Osteoblast (primary cell): ENCODE results near the gene DEAF1. TPM values are rescaled to one million over a fixed set of nuclear protein-coding genes. Genes with fewer than 3 reads are reported as not detected.
A peak's percentile ranks its signal among the peaks of the same experiment; 100 is the strongest.

Source experiments
- DNase-seq: peaks from one replicate; pipeline ENCODE4 v3.0.0; 2011; ENCODE audit warnings: low spot score, mixed read lengths; ENCODE audit not compliant: insufficient read length; ENCODE audit errors: missing footprints
- H2AFZ ChIP-seq: 2 replicates; pipeline ENCODE4 v1.6.0; 2011; ENCODE audit warnings: mild to moderate bottlenecking, low read length
- H3K27ac ChIP-seq: 2 replicates; pipeline ENCODE4 v1.5.1; 2011; ENCODE audit warnings: mild to moderate bottlenecking, low read depth, low read length, moderate library complexity
- H3K27me3 ChIP-seq: 2 replicates; pipeline ENCODE4 v1.6.0; 2012; ENCODE audit warnings: mild to moderate bottlenecking, control low read depth, inconsistent platforms, low read length, moderate library complexity; ENCODE audit not compliant: insufficient read depth
- H3K36me3 ChIP-seq: 2 replicates; pipeline ENCODE4 v1.5.1; 2011; ENCODE audit warnings: mild to moderate bottlenecking, low read length, control low read depth, moderate library complexity; ENCODE audit not compliant: insufficient read depth
- H3K4me1 ChIP-seq: 2 replicates; pipeline ENCODE4 v1.5.1; 2011; ENCODE audit warnings: mild to moderate bottlenecking, low read length, control low read depth, moderate library complexity; ENCODE audit not compliant: insufficient read depth
- H3K4me2 ChIP-seq: 2 replicates; pipeline ENCODE4 v1.6.0; 2011; ENCODE audit warnings: mild to moderate bottlenecking, low read length; ENCODE audit not compliant: insufficient read depth
- H3K4me3 ChIP-seq: fragments of 200-600 bp; sonication (generic); 3 replicates; pipeline ENCODE4 v1.5.1; 2012; ENCODE audit warnings: mild to moderate bottlenecking, low read length, inconsistent platforms; ENCODE audit not compliant: insufficient read depth
- H3K79me2 ChIP-seq: 2 replicates; pipeline ENCODE4 v1.6.0; 2012; ENCODE audit warnings: mild to moderate bottlenecking, low read length, control low read depth, inconsistent platforms; ENCODE audit not compliant: insufficient read depth
- H3K9me3 ChIP-seq: 2 replicates; pipeline ENCODE4 v1.5.1; 2011; ENCODE audit warnings: low read depth, low read length, control low read depth
- H4K20me1 ChIP-seq: 2 replicates; pipeline ENCODE4 v1.6.0; 2012; ENCODE audit warnings: mild to moderate bottlenecking, low read length, control low read depth; ENCODE audit not compliant: insufficient read depth
- total RNA-seq: library from RNA; depleted of rRNA; stranded (reverse); fragments of >200 nt; gene quantifications from 2 replicates; pipeline ENCODE4 v1.2.3, GENCODE V29; 2012
- TF ChIP-seq, protein P1 (sequence below): IDR thresholded peaks from 2 replicates; pipeline ENCODE4 v1.5.1; 2011; ENCODE audit warnings: mild to moderate bottlenecking, low read depth, low read length, moderate library complexity; ENCODE audit errors: extremely low read depth

DEAF1 gene
- total RNA-seq, 1 donor, result 44.2 TPM

DNA sequence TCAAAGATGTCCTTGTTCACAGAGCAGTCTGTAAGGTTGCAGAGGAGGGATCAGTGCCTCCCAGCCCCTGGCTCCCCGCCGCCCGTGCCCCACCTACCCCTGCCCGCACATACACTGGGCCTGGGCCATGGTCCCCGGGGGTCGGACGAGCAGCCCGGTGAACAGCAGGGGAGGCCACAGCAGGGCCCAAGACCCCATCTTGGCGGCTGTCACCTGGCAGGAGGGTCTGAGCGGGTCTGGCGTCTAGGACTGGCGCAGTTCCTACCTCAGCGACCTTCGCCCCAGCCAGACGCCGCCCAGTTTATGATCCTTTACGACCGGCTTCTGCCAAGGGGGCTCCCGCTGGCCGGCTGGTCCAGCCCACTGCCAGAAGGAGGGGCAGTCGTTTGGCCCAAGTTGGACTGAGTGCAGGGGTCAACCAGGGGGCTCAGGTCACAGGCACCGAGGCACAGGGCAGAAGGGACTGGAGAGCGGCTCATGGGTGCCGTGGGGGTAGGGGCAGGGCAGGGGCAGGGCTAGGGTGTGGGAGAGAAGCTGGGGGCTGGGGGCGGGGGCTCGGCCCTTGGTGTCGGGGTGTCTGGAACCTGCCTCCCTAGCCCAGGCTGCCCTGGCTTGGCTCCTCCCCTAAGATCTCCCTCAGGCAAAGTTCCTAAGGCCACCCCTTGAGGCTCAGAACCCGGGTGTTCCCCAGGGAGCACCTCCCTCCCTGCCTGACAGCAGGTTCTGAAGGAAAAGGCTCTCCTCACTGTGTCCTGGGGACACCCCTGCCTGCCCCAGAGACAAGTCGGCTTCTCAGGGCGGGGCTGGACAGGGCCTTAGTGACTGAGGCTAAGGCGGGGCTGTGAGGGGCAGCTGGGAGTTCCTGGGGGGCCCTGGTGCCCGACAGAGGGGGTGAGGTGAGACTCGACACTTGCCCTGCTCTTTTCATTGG is 70.1 kb downstream of the DEAF1 start, which contains the start of gene CDHR5:
TSS of gene CDHR5 (minus strand) at position 251 of the 931 bp plus-strand sequence. CDS start at position 198, 53 bp downstream.
- Histone ChIP-seq H3K4me3 (no peak within 1 kb of the TSS), H4K20me1 (peaks cover 6% of the 10 kb centered on the region), H3K79me2 (no peaks in the 10 kb centered on the region), H3K27ac (no peak within 1 kb of the TSS), H3K9me3 (no peaks in the 10 kb centered on the region), H3K4me2 (no peak within 1 kb of the TSS), H2AFZ (no peak within 1 kb of the TSS), H3K36me3 (no peaks in the 10 kb centered on the region), H3K4me1 (peaks cover 15% of the 10 kb centered on the region), H3K27me3 (no peaks in the 10 kb centered on the region)
- no peak for DNase-seq
- TF ChIP-seq, protein P1, sequence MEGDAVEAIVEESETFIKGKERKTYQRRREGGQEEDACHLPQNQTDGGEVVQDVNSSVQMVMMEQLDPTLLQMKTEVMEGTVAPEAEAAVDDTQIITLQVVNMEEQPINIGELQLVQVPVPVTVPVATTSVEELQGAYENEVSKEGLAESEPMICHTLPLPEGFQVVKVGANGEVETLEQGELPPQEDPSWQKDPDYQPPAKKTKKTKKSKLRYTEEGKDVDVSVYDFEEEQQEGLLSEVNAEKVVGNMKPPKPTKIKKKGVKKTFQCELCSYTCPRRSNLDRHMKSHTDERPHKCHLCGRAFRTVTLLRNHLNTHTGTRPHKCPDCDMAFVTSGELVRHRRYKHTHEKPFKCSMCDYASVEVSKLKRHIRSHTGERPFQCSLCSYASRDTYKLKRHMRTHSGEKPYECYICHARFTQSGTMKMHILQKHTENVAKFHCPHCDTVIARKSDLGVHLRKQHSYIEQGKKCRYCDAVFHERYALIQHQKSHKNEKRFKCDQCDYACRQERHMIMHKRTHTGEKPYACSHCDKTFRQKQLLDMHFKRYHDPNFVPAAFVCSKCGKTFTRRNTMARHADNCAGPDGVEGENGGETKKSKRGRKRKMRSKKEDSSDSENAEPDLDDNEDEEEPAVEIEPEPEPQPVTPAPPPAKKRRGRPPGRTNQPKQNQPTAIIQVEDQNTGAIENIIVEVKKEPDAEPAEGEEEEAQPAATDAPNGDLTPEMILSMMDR, result no peak

DNA sequence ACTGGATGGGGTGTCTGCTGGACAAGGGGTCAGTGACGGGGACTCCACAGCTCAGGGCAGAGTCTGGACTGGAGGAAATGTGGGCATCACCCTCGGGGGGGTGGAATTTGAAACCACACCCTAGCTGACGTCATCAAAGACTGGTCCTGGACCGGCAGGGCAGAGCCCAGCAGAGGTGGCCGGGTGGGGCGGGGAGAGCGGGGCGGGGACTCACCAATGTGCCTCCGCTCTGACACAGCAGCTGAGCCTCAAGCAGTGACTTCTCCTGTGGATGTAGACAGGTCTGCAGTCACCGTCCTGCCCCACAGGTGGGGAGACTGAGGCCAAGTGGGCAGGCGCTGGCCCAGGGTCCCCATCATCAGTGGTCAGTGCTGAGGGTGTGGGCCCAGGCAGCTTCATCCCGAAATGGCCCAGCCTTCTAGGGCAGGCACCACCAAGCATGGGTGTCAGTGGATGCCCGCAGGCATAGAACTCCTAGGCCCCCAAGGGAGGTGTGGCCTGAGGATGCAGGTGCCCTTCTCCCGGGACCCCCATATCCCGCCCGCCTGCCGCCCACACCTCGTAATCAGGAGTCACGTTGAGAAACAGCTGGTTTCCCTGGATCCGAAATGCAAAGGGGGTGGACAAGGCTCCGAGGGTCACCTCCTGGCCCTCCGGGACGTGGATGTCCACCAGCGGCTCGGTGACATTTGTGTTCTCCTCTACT is 70.9 kb downstream of the DEAF1 start:
- DNase-seq, result peak; percentile 94
- no peaks in the 10 kb centered on the region for H3K36me3 ChIP-seq
- H3K27ac ChIP-seq, result no peak overlapping the region
- no peaks in the 10 kb centered on the region for H3K27me3 ChIP-seq
- no peaks in the 10 kb centered on the region for H3K79me2 ChIP-seq
- no peak overlapping the region for H2AFZ ChIP-seq
- TF ChIP-seq, protein P1, result no peak
- H3K4me1 ChIP-seq, result peaks cover 10% of the 10 kb centered on the region
- H3K4me2 ChIP-seq, result no peak overlapping the region
- no peaks in the 10 kb centered on the region for H3K9me3 ChIP-seq
- H4K20me1 ChIP-seq, result peaks cover 3% of the 10 kb centered on the region
- H3K4me3 ChIP-seq, result no peak overlapping the region

DNA sequence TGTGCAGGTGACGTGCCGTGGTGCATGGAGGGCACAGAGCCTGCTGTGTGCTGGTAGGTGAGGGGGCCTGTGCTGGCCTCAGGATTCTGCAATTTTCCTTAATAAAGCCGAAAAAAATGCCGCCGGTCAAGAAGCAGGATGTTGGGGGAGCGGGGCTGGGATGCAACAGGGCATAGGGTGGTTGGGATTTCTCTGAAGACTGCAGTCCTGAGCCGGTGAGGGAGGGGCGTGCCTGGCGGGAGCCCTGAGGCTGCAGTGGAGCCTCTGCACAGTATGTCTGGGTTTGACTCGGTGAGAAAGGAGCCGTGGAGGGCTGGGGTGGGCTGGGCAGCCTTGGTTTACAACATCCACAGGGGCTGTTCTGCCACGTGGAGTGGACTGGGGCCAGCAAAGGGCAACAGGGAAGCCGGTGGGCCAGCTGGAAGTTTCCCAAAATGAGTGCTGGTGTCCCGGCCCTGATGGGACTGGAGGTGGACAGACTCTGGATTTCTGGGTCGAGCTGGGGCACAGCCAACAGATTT is 71.6 kb downstream of the DEAF1 start:
- peaks cover 3% of the 10 kb centered on the region for H4K20me1 ChIP-seq
- H3K36me3 ChIP-seq, result no peaks in the 10 kb centered on the region
- H3K4me3 ChIP-seq, result no peak overlapping the region
- DNase-seq, result no peak
- H3K4me2 ChIP-seq, result no peak overlapping the region
- no peak overlapping the region for H3K27ac ChIP-seq
- H3K9me3 ChIP-seq, result no peaks in the 10 kb centered on the region
- H3K79me2 ChIP-seq, result no peaks in the 10 kb centered on the region
- TF ChIP-seq, protein P1, result no peak
- no peak overlapping the region for H2AFZ ChIP-seq
- H3K4me1 ChIP-seq, result peaks cover 3% of the 10 kb centered on the region
- no peaks in the 10 kb centered on the region for H3K27me3 ChIP-seq
